GM23338 (cell line): Measurements from ENCODE around the gene NXN.

Source experiments
- CREB1 ChIP-seq: fragments of 250-450 bp; sonication (Bioruptor Pico); IDR thresholded peaks from 2 replicates; pipeline ENCODE4 v1.5.0; 2020; ENCODE audit warnings: low read depth, mild to moderate bottlenecking, moderate library complexity
- CTCF ChIP-seq, 2 experiments: fragments of 200-600 bp in 1 of 2; sonication (generic) in 1 of 2; conservative IDR thresholded peaks; 2 replicates each; pipeline versions ENCODE4 v1.5.1 to v1.6.1; 2016 to 2017; ENCODE audit warnings: antibody characterized with exemption in 2 of 2, low read depth in 2 of 2, mild to moderate bottlenecking in 2 of 2, moderate library complexity in 1 of 2
- EZH2 ChIP-seq: fragments of 200-600 bp; sonication (generic); IDR thresholded peaks from one replicate; pipeline ENCODE4 v1.8.0; 2017; ENCODE audit warnings: antibody characterized with exemption, mild to moderate bottlenecking, low read depth; ENCODE audit not compliant: unreplicated experiment
- EZH2phosphoT487 ChIP-seq: fragments of 200-600 bp; sonication (generic); IDR thresholded peaks from one replicate; pipeline ENCODE4 v1.8.1; 2018; ENCODE audit warnings: antibody characterized with exemption; ENCODE audit not compliant: unreplicated experiment
- JUNB ChIP-seq: IDR thresholded peaks from one replicate; pipeline ENCODE4 v1.6.1; 2016; ENCODE audit warnings: antibody characterized with exemption; ENCODE audit not compliant: unreplicated experiment
- POLR2AphosphoS5 ChIP-seq: IDR thresholded peaks from 2 replicates; pipeline ENCODE4 v1.6.1; 2016; ENCODE audit warnings: antibody characterized with exemption, low read depth
- REST ChIP-seq: IDR thresholded peaks from one replicate; pipeline ENCODE4 v1.6.1; 2018; ENCODE audit warnings: antibody characterized with exemption; ENCODE audit not compliant: unreplicated experiment

- TF ChIP-seq CTCF (conservative IDR thresholded peaks at IDR 0.05; ENCODE audit: low read depth in 2 of 2) (no peak), REST (no peak), EZH2phosphoT487 (no peak), POLR2AphosphoS5 (no peak), CREB1 (CRISPR knock-in tag) (no peak), EZH2 (no peak), JUNB (no peak)
These were observed 44.5 kb upstream of the NXN start for GRCh38 chr17:1024076-1024475.
